ENCODE measurements around the gene TAS2R39. TPM values are rescaled to one million over a fixed set of nuclear protein-coding genes. Genes with fewer than 3 reads are reported as not detected.
"Not testable (repeated sequence)": the region's sequence is repeated elsewhere in the genome, so short reads cannot be mapped to it uniquely, and the experiment has no call there.

Gene TAS2R39
- total RNA-seq, result not detected
- polyA plus RNA-seq, result under 1 TPM in 1 of 3 donors, not detected in 2; 0.10 TPM
- long read RNA-seq, donor 1, result 0 reads
- long read RNA-seq, donor 2, result 0 reads

DNA sequence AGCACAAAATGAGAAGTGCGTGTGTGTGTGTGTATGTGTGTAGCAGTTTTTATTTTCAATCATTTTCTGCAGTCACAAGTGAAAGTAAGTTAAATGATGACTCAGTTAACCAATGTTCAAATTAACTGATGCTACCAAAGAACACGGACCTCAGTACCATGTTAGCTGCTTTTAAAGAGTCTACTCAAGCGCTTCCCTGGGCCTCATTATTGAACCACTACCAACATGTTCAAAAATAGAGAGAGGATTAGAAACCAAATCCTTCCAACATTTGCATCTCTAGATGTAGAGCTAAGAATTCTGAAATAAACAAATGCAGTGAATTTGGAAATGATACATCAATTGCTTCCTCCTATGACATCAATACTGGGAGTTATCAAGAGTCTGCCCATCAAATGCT, at the start of gene TAS2R39:
TAS2R39 (plus strand) TSS at position 396 of the 400 bp plus-strand sequence; CDS start at position 396, 0 bp downstream.
- H3K4me3 ChIP-seq, result no peak within 1 kb of the TSS
- H3K36me3 ChIP-seq (ENCODE audit: insufficient read depth in 1 of 2, low read depth in 1 of 2), result no peaks in the 10 kb centered on the region
- 84 to 96% (median 90%) methylated on average over 3 of the region's 3 CpGs for WGBS, 3 donors
- intact Hi-C loops (cut with DNase I), result no loop called here
- H3K27ac ChIP-seq, result no peak within 1 kb of the TSS
- H3K4me1 ChIP-seq, result no peaks in the 10 kb centered on the region
- TF ChIP-seq CTCF (IDR thresholded peaks at IDR 0.05), result no peak
- H3K27me3 ChIP-seq (ENCODE audit: insufficient read depth in 3 of 3, low read length in 2 of 3), result peaks cover 0 to 6% (median 0%) of the 10 kb centered on the region in 3 donors
- H3K9me3 ChIP-seq, result peaks cover 10% of the 10 kb centered on the region
- DNase-seq (no peak), ATAC-seq (no peak)

DNA sequence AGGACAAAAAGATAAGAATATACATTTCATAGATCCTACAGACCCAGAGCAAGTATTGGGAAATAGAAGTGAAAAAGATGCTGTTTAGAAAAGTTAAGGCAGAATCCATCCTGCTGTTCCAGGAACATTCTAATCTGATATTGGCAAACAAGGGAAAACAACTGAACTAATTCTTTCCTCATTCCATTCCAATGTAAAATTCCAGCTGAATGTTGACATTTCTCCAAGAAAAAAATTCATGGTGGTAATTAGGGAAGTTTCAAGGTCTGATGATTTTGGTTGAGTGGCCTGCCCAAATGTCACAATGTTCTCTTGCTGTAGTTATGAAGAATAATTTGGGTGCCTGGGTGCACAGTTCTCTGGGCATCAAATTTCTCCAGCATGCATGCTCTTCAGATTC, 36.1 kb upstream of the TAS2R39 start:
- Histone ChIP-seq H3K4me3 (no peak overlapping the region), H3K36me3 (ENCODE audit: insufficient read depth in 1 of 2, low read depth in 1 of 2) (no peaks in the 10 kb centered on the region), H3K27ac (no peak overlapping the region), H3K27me3 (ENCODE audit: insufficient read depth in 3 of 3, low read length in 2 of 3) (peaks cover 0 to 3% (median 0%) of the 10 kb centered on the region in 3 donors), H3K4me1 (no peaks in the 10 kb centered on the region), H3K9me3 (no peaks in the 10 kb centered on the region)
- no peak for DNase-seq
- ATAC-seq, result no peak
- TF ChIP-seq CTCF (IDR thresholded peaks at IDR 0.05), result no peak
- intact Hi-C loops (cut with DNase I), result no loop called here

DNA sequence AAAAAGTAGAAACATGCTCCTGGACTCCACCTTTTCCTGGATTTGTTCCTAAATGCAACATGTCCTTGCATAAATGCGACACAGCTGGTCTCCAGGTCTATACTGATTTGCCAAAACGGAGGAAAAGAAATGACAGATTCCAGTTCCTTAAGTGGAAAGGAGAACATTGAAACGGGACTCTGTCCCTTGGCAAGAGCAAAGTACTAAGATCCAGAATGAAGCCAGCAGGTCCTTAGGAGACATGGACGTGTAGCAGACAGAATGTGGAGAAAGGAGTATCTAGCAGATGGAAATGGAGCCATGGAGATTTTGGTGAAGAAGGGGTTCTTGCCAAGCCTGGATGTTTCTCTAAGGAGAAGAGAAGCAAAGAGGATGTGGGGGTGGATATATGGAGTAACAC, 35.2 kb upstream of the TAS2R39 start:
- no peak for ATAC-seq
- Histone ChIP-seq H3K27ac (no peak overlapping the region), H3K27me3 (ENCODE audit: insufficient read depth in 3 of 3, low read length in 2 of 3) (peaks cover 0 to 3% (median 0%) of the 10 kb centered on the region in 3 donors), H3K36me3 (ENCODE audit: insufficient read depth in 1 of 2, low read depth in 1 of 2) (no peaks in the 10 kb centered on the region), H3K4me1 (no peaks in the 10 kb centered on the region), H3K4me3 (no peak overlapping the region), H3K9me3 (no peaks in the 10 kb centered on the region)
- intact Hi-C loops (cut with DNase I), result no loop called here
- no peak for TF ChIP-seq CTCF (IDR thresholded peaks at IDR 0.05)
- DNase-seq, result no peak
- WGBS, 3 donors, result 29 to 45% (median 34%) methylated on average over 4 of the region's 4 CpGs

GRCh38 chr7:143148651-143149050, 34.6 kb upstream of the TAS2R39 start:
- Histone ChIP-seq H3K27me3 (ENCODE audit: insufficient read depth in 3 of 3, low read length in 2 of 3) (peaks cover 0 to 3% (median 0%) of the 10 kb centered on the region in 3 donors), H3K9me3 (no peaks in the 10 kb centered on the region), H3K4me3 (no peak overlapping the region), H3K27ac (no peak overlapping the region), H3K4me1 (no peaks in the 10 kb centered on the region), H3K36me3 (ENCODE audit: insufficient read depth in 1 of 2, low read depth in 1 of 2) (no peaks in the 10 kb centered on the region)
- intact Hi-C loops (cut with DNase I), result no loop called here
- no peak for DNase-seq
- no peak for TF ChIP-seq CTCF (IDR thresholded peaks at IDR 0.05)
- no peak for ATAC-seq

- H3K4me3 ChIP-seq; intact Hi-C loops (cut with DNase I); H3K27me3 ChIP-seq (ENCODE audit: insufficient read depth in 3 of 3, low read length in 2 of 3); H3K27ac ChIP-seq; H3K4me1 ChIP-seq; H3K9me3 ChIP-seq; DNase-seq; H3K36me3 ChIP-seq (ENCODE audit: insufficient read depth in 1 of 2, low read depth in 1 of 2); ATAC-seq: not testable (repeated sequence)
- 95 to 98% (median 97%) methylated on average over 6 of the region's 6 CpGs for WGBS, 3 donors
Observed at GRCh38 chr7:143150696-143151095, 32.5 kb upstream of the TAS2R39 start.

GRCh38 chr7:143158617-143159016, 24.6 kb upstream of the TAS2R39 start:
- DNase-seq; H3K36me3 ChIP-seq (ENCODE audit: insufficient read depth in 1 of 2, low read depth in 1 of 2); intact Hi-C loops (cut with DNase I); H3K9me3 ChIP-seq; H3K4me3 ChIP-seq; H3K4me1 ChIP-seq; ATAC-seq; H3K27ac ChIP-seq; H3K27me3 ChIP-seq (ENCODE audit: insufficient read depth in 3 of 3, low read length in 2 of 3): not testable (repeated sequence)
- 92 to 93% (median 93%) methylated on average over 3 of the region's 3 CpGs for WGBS, 3 donors

All from psoas muscle (tissue), 8 donors.